ENCODE results near the gene HCST.

DNA sequence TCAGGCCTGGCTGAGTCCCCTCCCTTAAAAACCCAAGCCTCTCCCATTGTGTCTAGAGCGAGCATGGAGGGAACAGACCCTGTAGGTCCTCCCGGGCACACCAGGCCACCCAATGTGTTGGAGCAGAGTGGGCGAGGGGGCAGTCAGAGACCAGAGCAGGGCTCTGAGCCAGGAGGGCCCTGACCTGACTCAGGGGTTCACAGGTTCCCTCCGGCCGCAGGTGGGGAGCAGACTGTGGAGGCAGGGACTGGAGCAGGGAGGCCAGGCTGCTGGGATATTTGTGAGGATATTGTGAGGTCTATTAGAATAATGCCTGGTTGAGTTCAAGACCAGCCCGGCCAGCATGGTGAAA, 7.3 kb downstream of the HCST start:
- TF ChIP-seq, protein P1, sequence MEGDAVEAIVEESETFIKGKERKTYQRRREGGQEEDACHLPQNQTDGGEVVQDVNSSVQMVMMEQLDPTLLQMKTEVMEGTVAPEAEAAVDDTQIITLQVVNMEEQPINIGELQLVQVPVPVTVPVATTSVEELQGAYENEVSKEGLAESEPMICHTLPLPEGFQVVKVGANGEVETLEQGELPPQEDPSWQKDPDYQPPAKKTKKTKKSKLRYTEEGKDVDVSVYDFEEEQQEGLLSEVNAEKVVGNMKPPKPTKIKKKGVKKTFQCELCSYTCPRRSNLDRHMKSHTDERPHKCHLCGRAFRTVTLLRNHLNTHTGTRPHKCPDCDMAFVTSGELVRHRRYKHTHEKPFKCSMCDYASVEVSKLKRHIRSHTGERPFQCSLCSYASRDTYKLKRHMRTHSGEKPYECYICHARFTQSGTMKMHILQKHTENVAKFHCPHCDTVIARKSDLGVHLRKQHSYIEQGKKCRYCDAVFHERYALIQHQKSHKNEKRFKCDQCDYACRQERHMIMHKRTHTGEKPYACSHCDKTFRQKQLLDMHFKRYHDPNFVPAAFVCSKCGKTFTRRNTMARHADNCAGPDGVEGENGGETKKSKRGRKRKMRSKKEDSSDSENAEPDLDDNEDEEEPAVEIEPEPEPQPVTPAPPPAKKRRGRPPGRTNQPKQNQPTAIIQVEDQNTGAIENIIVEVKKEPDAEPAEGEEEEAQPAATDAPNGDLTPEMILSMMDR (IDR thresholded peaks at IDR 0.05), result no peak
- no peak for TF ChIP-seq POLR2A (IDR thresholded peaks at IDR 0.05)

Data from ovary (tissue), 3 donors.